HEK293 (cell line): ENCODE data around the gene CD44.

Experiments
- CTCF ChIP-seq: fragments of 450-650 bp; formaldehyde crosslinking; IDR thresholded peaks from 2 replicates; pipeline ENCODE4 v1.5.1; 2016; ENCODE audit warnings: missing biosample characterization, missing genetic modification characterization
- SP2 ChIP-seq: fragments of 450-650 bp; formaldehyde crosslinking; IDR thresholded peaks from 2 replicates; pipeline ENCODE4 v1.5.1; 2016; ENCODE audit warnings: missing biosample characterization, missing genetic modification characterization
- ZBTB1 ChIP-seq: fragments of 450-650 bp; formaldehyde crosslinking; IDR thresholded peaks from 2 replicates; pipeline ENCODE4 v1.5.1; 2016; ENCODE audit warnings: missing biosample characterization, missing genetic modification characterization
- ZBTB20 ChIP-seq: fragments of 450-650 bp; formaldehyde crosslinking; IDR thresholded peaks from 2 replicates; pipeline ENCODE4 v1.5.1; 2016; ENCODE audit warnings: missing biosample characterization, missing genetic modification characterization
- ZBTB8A ChIP-seq: fragments of 450-650 bp; formaldehyde crosslinking; IDR thresholded peaks from 2 replicates; pipeline ENCODE4 v1.5.1; 2016; ENCODE audit warnings: missing biosample characterization, missing genetic modification characterization
- ZEB2 ChIP-seq: fragments of 450-650 bp; formaldehyde crosslinking; IDR thresholded peaks from 2 replicates; pipeline ENCODE4 v1.5.1; 2016; ENCODE audit warnings: missing biosample characterization, missing genetic modification characterization
- ZNF24 ChIP-seq: fragments of 450-650 bp; formaldehyde crosslinking; IDR thresholded peaks from 2 replicates; pipeline ENCODE4 v1.5.1; 2016; ENCODE audit warnings: missing biosample characterization, missing genetic modification characterization
- ZNF248 ChIP-seq: fragments of 450-650 bp; formaldehyde crosslinking; IDR thresholded peaks from 2 replicates; pipeline ENCODE4 v1.5.1; 2017; ENCODE audit warnings: missing biosample characterization, missing genetic modification characterization
- ZNF274 ChIP-seq, 2 experiments: fragments of 200-500 bp in 1 of 2; fragments of 450-650 bp in 1 of 2; sonication (Bioruptor generic) in 1 of 2; formaldehyde crosslinking in 1 of 2; IDR thresholded peaks; 2 replicates each; pipeline versions ENCODE4 v1.5.1 to v1.6.1; 2014 to 2016; ENCODE audit warnings: borderline replicate concordance in 1 of 2, inconsistent platforms in 1 of 2, low read length in 1 of 2, missing biosample characterization in 1 of 2, missing genetic modification characterization in 1 of 2
- ZNF449 ChIP-seq: fragments of 450-650 bp; formaldehyde crosslinking; IDR thresholded peaks from 2 replicates; pipeline ENCODE4 v1.5.1; 2017; ENCODE audit warnings: missing biosample characterization, mild to moderate bottlenecking, missing genetic modification characterization, moderate library complexity
- ZNF610 ChIP-seq: fragments of 450-650 bp; formaldehyde crosslinking; IDR thresholded peaks from 2 replicates; pipeline ENCODE4 v1.5.1; 2016; ENCODE audit warnings: missing biosample characterization, missing genetic modification characterization, borderline replicate concordance

GRCh38 chr11:35235157-35235468, 96.1 kb downstream of the CD44 start:
- TF ChIP-seq ZNF449 (no peak), CTCF (tag by site-specific recombination) (no peak), ZEB2 (tag by site-specific recombination) (no peak), ZNF248 (tag by site-specific recombination) (no peak), ZBTB8A (tag by site-specific recombination) (no peak), ZBTB1 (no peak), ZNF610 (tag by site-specific recombination) (no peak), ZNF274 (IDR thresholded peaks at IDR 0.05; ENCODE audit: low read length) (no peak), ZNF274 (tag by site-specific recombination; IDR thresholded peaks at IDR 0.05; ENCODE audit: borderline replicate concordance) (no peak), SP2 (tag by site-specific recombination) (no peak), ZNF24 (tag by site-specific recombination) (no peak), ZBTB20 (tag by site-specific recombination) (no peak)
